ENCODE results near the gene TSC22D1.

Gene TSC22D1

DNA sequence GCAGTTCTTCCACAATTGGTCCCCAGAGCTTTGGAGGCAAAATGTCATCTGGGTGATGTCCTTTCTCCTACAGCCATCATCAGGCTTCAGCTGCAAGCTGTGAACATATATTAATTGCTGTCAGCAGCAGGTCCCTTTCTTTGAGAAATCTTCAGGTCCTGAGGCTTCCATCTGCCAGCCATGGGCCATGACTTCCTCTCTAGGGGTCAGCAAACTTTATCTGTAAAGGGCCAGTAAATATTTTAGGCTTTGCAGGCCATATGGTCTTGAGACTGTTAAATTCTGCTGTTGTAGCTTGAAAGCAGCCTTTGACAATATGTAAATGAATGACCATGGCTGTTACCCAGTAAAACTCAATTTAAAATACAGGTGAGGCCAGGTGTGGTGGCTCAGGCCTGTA is 175.4 kb downstream of the TSC22D1 start:
- no peak for DNase-seq

DNA sequence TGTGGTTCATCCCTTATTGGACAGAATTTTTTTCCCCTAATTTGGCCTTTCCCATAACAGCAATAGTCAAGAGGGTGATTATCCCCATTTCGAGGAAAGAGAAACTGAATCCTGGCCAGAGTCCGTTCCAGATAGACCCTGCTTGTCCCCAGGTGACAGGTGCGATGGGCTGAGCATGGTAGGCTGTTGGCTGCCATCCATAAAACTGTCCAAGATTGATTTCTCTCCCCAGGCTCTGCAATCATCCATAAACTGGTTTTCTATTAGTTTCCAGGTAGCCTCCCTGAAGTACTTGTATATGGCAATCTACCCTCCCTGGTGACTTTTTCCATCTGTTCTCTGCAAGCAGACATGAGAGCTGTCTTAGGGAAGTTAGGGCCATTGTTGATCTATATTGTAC is 177.1 kb downstream of the TSC22D1 start:
- DNase-seq, result no peak

DNA sequence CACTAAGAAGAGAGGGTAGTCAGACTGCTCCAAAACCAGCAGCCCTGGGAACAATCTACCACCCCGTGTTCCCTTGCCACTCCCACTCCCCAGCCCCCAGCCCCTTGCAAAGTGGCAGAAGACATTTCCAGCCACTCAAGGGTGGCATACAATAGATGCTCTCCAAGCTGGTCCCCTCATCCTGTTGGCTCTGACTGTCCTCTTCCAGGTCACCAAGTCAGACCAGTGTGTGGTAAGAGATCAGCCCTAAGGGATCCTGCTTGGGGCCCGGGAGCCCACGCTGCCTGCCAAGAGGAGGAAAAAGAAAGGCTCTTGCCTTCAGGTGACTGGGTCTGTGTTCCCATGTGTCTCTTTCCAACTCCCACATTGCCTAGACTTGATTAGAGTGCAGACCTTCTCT is 177.5 kb downstream of the TSC22D1 start:
- no peak for DNase-seq

DNA sequence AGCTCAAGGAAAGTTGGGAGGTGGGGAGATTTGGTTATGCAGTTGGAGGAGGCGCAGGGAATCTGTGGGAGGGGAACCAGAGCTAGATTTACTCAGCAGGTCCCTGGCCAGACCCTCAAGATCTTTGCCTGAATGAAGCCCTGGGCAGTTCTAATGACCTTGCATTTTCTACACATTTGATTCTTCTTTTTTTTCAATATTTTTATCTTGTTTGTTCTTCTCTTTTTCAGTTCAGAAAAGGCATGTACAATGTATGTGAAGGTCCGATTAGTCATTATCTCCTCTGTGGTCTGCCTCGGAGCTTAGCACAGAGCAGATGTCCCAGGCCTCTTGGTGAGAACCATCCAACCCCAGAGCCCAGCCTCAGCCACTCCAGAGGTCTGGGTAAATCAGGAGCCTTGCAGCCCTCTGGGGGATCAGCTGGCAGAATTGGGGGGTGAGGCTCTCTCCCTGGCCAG is 178.3 kb downstream of the TSC22D1 start:
- no peak for DNase-seq

DNA sequence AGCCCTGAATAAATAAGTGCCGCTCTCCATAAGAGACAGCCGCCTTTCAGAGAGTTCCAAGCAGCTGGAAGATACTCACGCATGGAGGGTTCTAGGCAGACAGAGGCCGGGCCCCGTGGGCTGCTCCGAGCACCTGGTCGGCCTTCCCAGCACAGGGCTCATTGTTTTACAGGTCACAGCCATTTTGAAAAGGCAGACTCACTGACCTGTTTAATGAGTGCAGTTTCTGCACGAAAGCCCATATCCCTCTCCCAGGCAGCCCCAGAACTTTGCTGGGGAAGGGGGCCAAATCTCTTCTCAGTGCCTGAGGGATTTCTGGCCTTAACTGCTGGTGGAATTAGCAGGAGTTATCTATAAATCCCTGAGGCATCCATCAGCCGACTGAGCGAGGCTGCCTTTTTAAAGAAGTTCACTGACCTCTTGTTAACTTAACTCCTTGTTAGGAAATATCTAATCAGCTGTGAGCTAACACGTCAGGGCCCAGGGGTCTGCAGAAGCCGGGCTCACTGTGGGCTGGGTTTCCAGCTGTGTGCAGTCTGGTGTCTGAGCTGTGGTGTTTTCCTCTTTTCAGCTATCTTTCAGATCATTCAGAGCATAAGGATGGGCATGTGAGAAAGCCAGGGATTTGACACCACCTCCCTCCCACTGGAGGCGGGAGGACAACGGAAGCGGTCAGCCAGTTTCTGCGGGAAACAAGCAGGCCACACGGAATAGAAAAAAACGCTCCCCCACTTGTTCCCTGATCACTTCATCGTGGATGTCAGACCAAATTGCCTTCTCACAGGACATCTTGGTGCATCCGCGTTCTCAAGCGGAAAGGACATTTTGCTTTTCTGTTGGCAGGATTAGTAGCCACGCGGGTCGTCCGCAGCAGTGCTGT is 179.2 kb downstream of the TSC22D1 start:
- no peak for DNase-seq

DNA sequence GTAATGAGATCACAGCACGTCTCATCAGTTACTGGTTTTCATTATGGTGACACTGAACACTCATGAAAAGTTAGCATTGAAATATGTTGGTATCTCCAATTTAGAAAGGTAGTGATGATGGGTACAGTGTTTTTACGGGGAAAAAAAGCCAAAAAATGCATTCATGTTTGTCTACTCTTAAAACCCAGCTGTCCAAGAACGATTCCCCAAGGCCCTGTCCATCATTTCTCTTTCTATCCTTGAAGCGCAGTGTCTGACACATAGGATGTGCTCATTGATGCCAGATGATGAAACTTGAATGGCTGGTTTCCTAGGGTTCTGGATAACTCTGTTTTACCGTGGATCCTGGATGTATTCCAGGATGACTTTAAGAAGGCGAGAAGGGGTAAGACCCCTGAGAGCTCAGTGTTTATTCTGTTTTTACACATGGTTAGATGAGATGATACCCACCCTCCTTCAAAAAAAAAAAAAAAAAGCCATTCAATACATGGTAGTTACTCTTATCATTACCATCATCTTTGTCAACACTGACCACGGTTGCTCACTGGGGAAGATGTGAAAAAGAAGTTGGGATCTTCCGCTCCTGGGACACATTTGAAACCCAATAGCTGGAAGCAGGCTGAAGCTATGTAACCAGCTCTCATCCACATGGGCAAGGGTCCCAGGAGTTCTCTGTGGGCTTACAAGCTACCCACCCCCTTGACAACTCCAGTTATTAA is 180.0 kb downstream of the TSC22D1 start:
- DNase-seq, result no peak

DNA sequence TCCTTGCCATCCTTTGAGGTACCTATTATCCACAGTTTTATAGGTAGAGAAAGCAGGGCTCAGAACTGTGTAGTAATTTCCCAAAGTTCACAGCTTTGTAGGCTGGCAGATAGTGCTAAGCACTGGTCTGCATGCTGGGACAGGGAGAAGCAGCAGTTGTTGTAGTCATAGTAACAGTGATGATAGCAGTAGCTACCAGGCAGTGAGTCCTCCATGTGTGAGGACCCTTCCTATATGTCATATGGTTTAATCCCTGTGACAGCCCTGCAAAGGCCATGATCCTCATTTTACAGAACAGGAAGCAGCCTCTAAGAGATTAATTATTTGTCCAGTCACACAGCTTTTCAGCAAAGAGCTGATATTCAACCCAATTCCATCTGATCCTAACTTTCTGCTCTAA is 181.5 kb downstream of the TSC22D1 start:
- DNase-seq, result no peak

DNA sequence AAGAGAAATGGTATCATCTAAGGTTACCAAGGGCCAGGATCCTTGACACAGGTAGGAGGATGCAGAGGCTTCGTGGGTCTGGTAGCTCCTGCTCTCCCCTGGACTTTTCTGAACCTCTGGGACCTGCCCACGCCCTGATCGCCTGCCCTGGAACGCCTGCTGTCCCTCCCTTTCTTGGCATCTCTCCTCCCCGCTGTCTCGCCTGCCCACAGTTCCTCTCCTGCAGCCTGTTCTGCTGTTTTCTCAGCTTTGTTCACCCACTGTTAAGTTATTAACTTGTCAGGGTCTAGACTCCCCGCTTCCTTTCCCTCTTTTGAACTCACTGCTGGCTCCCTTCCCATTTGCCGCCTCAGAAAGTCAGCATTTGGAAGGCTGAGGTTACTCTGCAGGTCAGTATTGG is 182.7 kb downstream of the TSC22D1 start:
- no peak for DNase-seq

DNA sequence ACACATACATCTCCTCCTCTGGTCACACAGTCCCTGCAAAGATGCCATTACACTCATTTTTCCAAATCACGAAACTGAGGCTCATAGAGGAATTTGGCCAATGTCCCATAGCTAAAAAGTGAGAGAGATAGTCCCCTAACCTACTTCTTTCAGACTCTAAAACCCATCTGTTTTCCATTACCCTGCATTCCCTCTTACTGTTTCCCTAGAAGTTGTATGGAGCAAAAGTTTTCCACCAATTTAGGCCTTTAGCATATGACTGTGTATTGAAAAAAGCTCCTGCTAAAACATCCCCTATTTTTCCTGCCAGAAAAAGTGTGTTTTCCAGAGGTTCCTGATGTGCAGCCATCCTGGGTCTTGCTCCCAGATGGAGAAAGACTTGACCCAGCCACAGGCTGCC is 186.3 kb downstream of the TSC22D1 start:
- DNase-seq, result no peak

DNA sequence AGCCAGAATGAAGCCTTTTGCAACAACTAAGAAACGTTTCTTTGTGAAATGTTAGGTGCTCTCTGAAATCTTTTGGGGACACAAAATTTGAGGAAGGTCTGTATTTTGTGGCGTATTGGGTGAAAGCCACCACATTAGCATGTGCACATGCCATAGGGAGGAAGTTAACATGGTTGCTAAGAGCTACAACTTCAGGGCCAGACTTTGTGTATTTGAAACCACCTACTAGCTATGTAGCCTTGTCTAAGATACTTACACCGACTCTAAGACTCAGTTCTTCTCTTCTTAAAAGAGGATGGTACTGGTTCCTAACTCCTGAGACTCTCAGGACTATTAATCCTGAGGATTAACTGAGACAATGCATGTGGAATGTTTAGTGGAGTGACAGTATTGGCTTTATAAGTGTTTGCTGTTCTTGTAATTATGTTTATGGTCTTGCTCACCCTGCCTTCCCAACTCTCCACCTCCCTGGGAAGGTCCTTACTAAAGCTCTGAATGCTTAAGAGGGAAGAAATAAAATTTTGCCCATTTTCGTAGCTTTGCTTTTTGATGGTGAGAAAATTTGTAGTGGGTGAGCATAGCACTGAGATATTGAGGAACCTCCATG is 187.0 kb downstream of the TSC22D1 start:
- DNase-seq, result no peak

DNA sequence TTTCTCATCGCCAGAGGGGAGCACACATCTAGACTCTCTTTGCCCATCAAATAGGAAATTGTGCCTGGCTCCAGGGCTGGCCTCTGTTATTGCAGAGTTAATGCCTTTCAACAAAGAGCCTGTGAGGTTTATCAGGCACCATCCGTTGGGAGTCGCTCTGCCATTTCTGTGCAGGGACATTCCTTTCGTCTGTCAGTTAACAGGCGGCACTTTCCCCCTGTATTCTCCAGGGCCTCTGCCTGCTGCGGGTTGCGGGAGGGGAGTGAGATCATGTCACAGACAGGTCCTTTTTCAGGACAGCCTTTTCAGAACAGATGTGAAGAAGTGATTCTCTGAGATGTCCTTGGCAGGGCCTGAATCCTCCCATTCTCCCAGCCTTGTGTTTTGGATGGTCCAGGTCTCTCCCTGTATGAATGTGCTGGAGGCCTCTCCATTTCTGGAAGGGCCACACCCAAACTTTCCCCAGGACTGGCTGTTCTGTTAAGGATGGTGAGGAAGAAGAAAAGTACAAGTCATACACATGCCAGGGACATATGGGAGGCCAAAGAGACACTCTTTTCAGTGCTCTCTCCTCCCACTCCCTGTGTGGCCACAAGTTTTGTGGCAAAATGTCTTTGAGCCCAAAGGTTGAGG is 187.6 kb downstream of the TSC22D1 start:
- DNase-seq, result no peak

DNA sequence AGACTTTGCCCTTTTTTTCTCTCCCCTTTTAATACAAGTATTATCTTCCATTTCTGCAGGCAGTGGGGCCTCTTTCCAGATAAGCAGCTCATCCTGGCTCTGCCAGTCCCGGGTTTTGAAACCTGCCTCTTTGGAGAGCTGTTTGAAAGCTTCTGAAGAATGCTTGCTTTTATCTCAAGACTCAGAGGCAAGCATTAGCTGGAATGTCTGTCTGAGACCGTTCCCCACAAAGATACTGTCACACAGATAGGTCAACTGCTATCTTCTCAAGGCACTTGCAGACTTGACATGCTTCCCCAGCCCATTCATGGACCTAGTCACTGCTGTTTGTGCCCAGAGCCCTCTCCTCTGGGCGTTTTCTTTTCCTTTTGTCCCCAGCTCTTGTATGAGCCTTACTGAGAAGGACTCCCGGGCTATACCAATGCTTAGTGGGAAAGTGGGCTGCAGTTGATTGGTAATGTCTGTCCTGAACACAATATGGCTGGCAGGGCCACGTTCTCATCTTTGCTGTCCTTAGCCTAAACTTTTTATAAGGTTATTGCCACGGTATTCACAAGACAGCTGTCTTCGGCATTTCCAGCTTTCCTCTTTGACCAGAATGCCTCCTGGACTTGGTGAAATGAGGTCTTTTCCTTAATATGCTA is 189.1 kb downstream of the TSC22D1 start:
- DNase-seq, result no peak

DNA sequence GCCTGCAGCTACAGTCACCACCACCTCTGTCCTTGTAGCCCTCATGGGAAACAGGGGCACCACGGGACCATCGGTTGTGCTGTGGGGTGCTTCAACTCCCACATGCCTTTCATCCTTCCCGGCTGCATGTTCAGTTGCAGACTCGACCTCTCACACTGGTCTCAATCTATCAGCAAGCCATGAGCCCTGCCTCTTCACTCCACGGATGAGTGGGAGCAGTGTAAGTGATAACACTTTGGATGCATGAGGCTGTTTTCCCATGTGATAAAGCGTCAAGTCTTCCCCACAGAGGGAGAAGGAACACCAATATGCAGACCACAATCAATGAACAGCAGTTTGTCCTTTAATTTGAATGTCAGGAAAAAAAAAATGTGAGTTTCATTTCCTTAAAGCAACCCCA is 190.3 kb downstream of the TSC22D1 start:
- DNase-seq, result no peak

DNA sequence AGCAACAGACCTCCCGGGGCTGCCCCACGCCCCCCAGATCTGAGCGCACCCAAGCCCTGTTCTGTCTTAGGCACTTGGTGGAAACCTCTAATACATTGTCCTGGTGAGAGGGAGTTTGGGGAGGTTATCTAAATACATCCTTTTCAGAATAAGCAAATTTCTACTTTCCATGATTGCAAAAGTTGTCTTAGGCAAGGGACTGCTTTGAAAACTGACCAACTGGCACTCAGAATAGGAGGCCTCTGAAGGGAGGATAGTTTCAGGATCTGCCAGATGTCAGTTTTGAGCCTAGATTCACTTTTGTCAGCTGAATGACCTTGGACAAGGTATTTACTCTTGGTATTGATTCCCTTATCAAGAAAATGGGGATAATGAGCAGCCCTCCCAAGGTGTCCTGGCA is 190.7 kb downstream of the TSC22D1 start:
- DNase-seq, result no peak

DNA sequence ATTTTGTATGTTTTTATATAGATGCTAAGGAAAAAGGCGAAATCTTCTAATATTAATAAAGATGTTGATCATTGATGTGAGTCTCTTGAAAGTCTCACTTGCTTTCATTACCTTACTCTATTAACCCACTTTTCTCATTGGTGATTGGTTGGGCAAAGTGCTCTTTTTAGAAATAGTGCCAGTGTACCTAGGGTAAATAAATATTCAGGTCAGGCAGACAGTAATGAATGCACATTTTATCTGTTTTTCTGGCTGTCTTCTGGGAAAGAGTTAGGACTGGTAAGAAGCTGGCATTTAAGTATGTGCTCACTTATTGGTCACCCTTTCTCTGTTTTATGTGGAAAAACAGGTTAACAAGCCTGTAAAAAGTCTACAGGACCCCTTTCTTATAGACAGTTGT is 191.4 kb downstream of the TSC22D1 start:
- no peak for DNase-seq

DNA sequence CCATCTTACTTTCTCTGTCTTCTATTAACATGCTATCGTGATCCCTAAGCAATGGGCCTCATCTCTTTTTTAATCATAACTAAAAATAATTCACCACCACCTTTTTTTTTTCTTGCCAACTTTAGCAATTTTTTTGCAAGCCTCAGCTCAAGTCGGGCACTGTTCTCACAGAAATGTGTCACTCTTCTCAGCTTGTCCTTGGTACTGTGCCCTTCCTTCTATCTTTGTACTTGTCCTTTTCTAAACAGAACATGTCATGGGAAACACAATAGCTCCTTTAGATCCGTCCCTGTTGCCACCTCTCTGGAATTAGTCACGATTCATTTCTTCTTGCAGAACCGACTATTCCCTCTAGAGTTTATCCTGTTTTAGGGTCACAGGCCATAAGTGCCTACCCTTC is 192.2 kb downstream of the TSC22D1 start:
- DNase-seq, result no peak

DNA sequence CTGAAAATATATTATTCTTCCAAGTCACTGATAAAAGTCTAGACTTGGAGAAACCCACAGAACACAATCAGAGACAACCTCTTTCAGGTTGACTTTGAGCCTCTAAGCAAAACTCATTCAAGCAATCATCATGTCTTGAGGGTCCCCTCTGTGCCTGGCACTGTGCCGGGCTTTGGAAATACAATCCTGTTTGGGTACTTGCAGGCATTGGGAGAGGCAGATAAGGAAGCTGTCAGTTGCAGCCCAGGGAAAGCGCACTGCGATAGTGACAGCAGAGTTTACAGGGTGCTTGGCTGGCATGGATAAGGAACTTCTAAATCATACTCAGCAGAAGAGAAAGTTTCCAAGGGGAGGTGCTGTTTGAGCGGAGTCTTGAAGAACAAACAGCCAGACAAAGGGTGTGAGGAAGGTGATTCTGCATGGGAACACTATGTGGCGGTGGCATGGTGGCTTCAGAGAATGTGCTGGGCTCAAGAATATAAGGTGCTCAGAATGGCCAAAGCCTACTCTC is 193.4 kb downstream of the TSC22D1 start:
- no peak for DNase-seq
